HG03439 (cell line): ENCODE results near the gene CRTAC1.
"Not testable (repeated sequence)": the region's sequence is repeated elsewhere in the genome, so short reads cannot be mapped to it uniquely, and the experiment has no call there.

ENCODE experiments used
- ATAC-seq: cut with Tn5 transposase; IDR thresholded peaks from one replicate; pipeline ENCODE4 v1.9.1; 2021; ENCODE audit warnings: mild to moderate bottlenecking, moderate library complexity; ENCODE audit not compliant: unreplicated experiment

Gene CRTAC1

GRCh38 chr10:97849103-97849686 is 181.2 kb downstream of the CRTAC1 start:
- no peak for ATAC-seq

- no peak for ATAC-seq
Observed at GRCh38 chr10:97844678-97845077, 185.7 kb downstream of the CRTAC1 start.

GRCh38 chr10:97843972-97844371 is 186.4 kb downstream of the CRTAC1 start:
- not testable (repeated sequence) for ATAC-seq

GRCh38 chr10:97843281-97843671 is 187.1 kb downstream of the CRTAC1 start:
- no peak for ATAC-seq

GRCh38 chr10:97842656-97843280 is 187.7 kb downstream of the CRTAC1 start:
- ATAC-seq, result no peak

GRCh38 chr10:97842114-97842513 is 188.3 kb downstream of the CRTAC1 start:
- not testable (repeated sequence) for ATAC-seq

GRCh38 chr10:97841166-97841565 is 189.3 kb downstream of the CRTAC1 start:
- not testable (repeated sequence) for ATAC-seq

- ATAC-seq, result no peak
Observed at GRCh38 chr10:97838091-97838490, 192.3 kb downstream of the CRTAC1 start.

- ATAC-seq, result no peak
Observed at GRCh38 chr10:97836446-97836845, 194.0 kb downstream of the CRTAC1 start.

GRCh38 chr10:97831259-97831658 is 199.2 kb downstream of the CRTAC1 start:
- no peak for ATAC-seq

GRCh38 chr10:97830064-97830463 is 200.4 kb downstream of the CRTAC1 start:
- ATAC-seq, result no peak

- no peak for ATAC-seq
Observed at GRCh38 chr10:97828721-97829120, 201.7 kb downstream of the CRTAC1 start.

GRCh38 chr10:97827702-97828291 is 202.6 kb downstream of the CRTAC1 start:
- ATAC-seq, result no peak

- ATAC-seq, result no peak
Observed at GRCh38 chr10:97826892-97827291, 203.5 kb downstream of the CRTAC1 start.

GRCh38 chr10:97825020-97825760 is 205.2 kb downstream of the CRTAC1 start:
- no peak for ATAC-seq

- no peak for ATAC-seq
Observed at GRCh38 chr10:97823734-97824133, 206.7 kb downstream of the CRTAC1 start.

- ATAC-seq, result no peak
Observed at GRCh38 chr10:97822261-97822687, 208.1 kb downstream of the CRTAC1 start.

- no peak for ATAC-seq
Observed at GRCh38 chr10:97821308-97822038, 208.9 kb downstream of the CRTAC1 start.

GRCh38 chr10:97820096-97820704 is 210.2 kb downstream of the CRTAC1 start:
- no peak for ATAC-seq

- ATAC-seq, result no peak
Observed at GRCh38 chr10:97818572-97818971, 211.8 kb downstream of the CRTAC1 start.

- no peak for ATAC-seq
Observed at GRCh38 chr10:97816609-97817008, 213.8 kb downstream of the CRTAC1 start.
